Liver (tissue), 9 donors: ENCODE results near the gene PTPRD. TPM values are rescaled to one million over a fixed set of nuclear protein-coding genes. Genes with fewer than 3 reads are reported as not detected.

Source experiments
- DNase-seq: peaks from one replicate; pipeline ENCODE4 v3.0.0-alpha.2; 2017; ENCODE audit warnings: low spot score
- H3K27ac ChIP-seq, 2 donors: one replicate each; pipeline ENCODE4 v1.7.0; 2013; ENCODE audit warnings: inconsistent platforms in 2 of 2, low read length in 2 of 2, control low read depth in 1 of 2, low read depth in 1 of 2, mild to moderate bottlenecking in 1 of 2
- H3K27me3 ChIP-seq, 4 donors: one replicate each; pipeline versions ENCODE4 v1.6.1 to v1.7.0; 2013; ENCODE audit warnings: low read length in 3 of 4, inconsistent platforms in 1 of 4, mild to moderate bottlenecking in 1 of 4, moderate library complexity in 1 of 4; ENCODE audit not compliant: control insufficient read depth in 4 of 4, insufficient read depth in 4 of 4
- H3K36me3 ChIP-seq, 4 donors: one replicate each; pipeline versions ENCODE4 v1.6.1 to v1.7.0; 2013; ENCODE audit warnings: low read length in 3 of 4, mild to moderate bottlenecking in 3 of 4, low read depth in 1 of 4, moderate library complexity in 1 of 4; ENCODE audit not compliant: control insufficient read depth in 4 of 4, insufficient read depth in 3 of 4
- H3K4me1 ChIP-seq, 4 donors: one replicate each; pipeline versions ENCODE4 v1.6.1 to v1.7.0; 2013; ENCODE audit warnings: low read length in 3 of 4, mild to moderate bottlenecking in 3 of 4, moderate library complexity in 1 of 4; ENCODE audit not compliant: control insufficient read depth in 4 of 4, insufficient read depth in 4 of 4
- H3K4me3 ChIP-seq, 3 donors: one replicate each; pipeline versions ENCODE4 v1.6.1 to v1.7.0; 2013; ENCODE audit warnings: low read length in 3 of 3, control low read depth in 1 of 3, low read depth in 1 of 3, mild to moderate bottlenecking in 1 of 3
- H3K9ac ChIP-seq, 2 donors: one replicate each; pipeline ENCODE4 v1.7.0; 2013; ENCODE audit warnings: low read length in 2 of 2, mild to moderate bottlenecking in 2 of 2, moderate library complexity in 2 of 2, control low read depth in 1 of 2, low read depth in 1 of 2
- H3K9me3 ChIP-seq, 4 donors: one replicate each; pipeline versions ENCODE4 v1.6.1 to v1.7.0; 2013; ENCODE audit warnings: low read length in 3 of 4; ENCODE audit not compliant: control insufficient read depth in 4 of 4
- EGR1 ChIP-seq, 2 donors: IDR thresholded peaks; 2 replicates each; pipeline ENCODE4 v1.6.1; 2016 to 2018; ENCODE audit warnings: antibody characterized with exemption in 2 of 2, low read depth in 2 of 2
- FOXA1 ChIP-seq: IDR thresholded peaks from 2 replicates; pipeline ENCODE4 v1.6.1; 2016; ENCODE audit warnings: antibody characterized with exemption
- FOXA2 ChIP-seq: IDR thresholded peaks from 2 replicates; pipeline ENCODE4 v1.6.1; 2016; ENCODE audit warnings: antibody characterized with exemption
- HNF4A ChIP-seq, 2 donors: conservative IDR thresholded peaks; 2 replicates each; pipeline ENCODE4 v1.6.1; 2016; ENCODE audit warnings: antibody characterized with exemption in 2 of 2, mild to moderate bottlenecking in 2 of 2
- HNF4G ChIP-seq: IDR thresholded peaks from 2 replicates; pipeline ENCODE4 v1.6.1; 2016; ENCODE audit warnings: antibody characterized with exemption
- RAD21 ChIP-seq, 2 donors: IDR thresholded peaks; 2 replicates each; pipeline ENCODE4 v1.6.1; 2016; ENCODE audit warnings: antibody characterized with exemption in 2 of 2, mild to moderate bottlenecking in 2 of 2
- RXRA ChIP-seq, 2 donors: IDR thresholded peaks; 2 replicates each; pipeline ENCODE4 v1.6.1; 2017 to 2018; ENCODE audit warnings: antibody characterized with exemption in 2 of 2, mild to moderate bottlenecking in 1 of 2
- SP1 ChIP-seq: IDR thresholded peaks from 2 replicates; pipeline ENCODE4 v1.6.1; 2018; ENCODE audit warnings: antibody characterized with exemption, mild to moderate bottlenecking
- TAF1 ChIP-seq: conservative IDR thresholded peaks from 2 replicates; pipeline ENCODE4 v1.6.1; 2016; ENCODE audit warnings: antibody characterized with exemption, mild to moderate bottlenecking
- YY1 ChIP-seq: IDR thresholded peaks from 2 replicates; pipeline ENCODE4 v1.6.1; 2016; ENCODE audit warnings: antibody characterized with exemption, mild to moderate bottlenecking
- WGBS: extraction: QIAGEN DNeasy Blood & Tissue Kit; methylation state at CpG from one replicate; pipeline ENCODE4 v1.1.7; 2013; 5-methylcytosine and 5-hydroxymethylcytosine counted together
- polyA plus RNA-seq, 2 donors: library from polyadenylated mRNA; stranded (reverse) in 1 of 2; unstranded in 1 of 2; fragments of 200-250 nt in 1 of 2; fragments of >200 nt in 1 of 2; fragmentation: Nextera tagmentation in 1 of 2; extraction: Ambion mirVana in 1 of 2; gene quantifications; one replicate each; pipeline versions ENCODE4 v1.2.1 to v1.2.3, GENCODE V29; 2013 to 2015
- total RNA-seq, 2 donors: library from RNA; depleted of rRNA; stranded (reverse); fragments of >200 nt; gene quantifications; one replicate each; pipeline ENCODE4 v1.2.3, GENCODE V29; 2014
- TF ChIP-seq, protein P1 (sequence below): IDR thresholded peaks from 2 replicates; pipeline ENCODE4 v1.6.1; 2016; ENCODE audit warnings: antibody characterized with exemption
- TF ChIP-seq, protein P2 (sequence below): IDR thresholded peaks from 2 replicates; pipeline ENCODE4 v1.6.1; 2016; ENCODE audit warnings: antibody characterized with exemption
- TF ChIP-seq, protein P3 (sequence below): IDR thresholded peaks from 2 replicates; pipeline ENCODE4 v1.6.1; 2016; ENCODE audit warnings: antibody characterized with exemption, mild to moderate bottlenecking
- TF ChIP-seq, protein P4 (sequence below): IDR thresholded peaks from 2 replicates; pipeline ENCODE4 v1.6.1; 2016; ENCODE audit warnings: antibody characterized with exemption
- TF ChIP-seq, protein P5 (sequence below): fragments of 150-350 bp; IDR thresholded peaks from 2 replicates; pipeline ENCODE4 v1.5.1; 2017; ENCODE audit warnings: improper control_type of control experiment, low read depth, low read length; ENCODE audit not compliant: missing input control
- donor health status: healthy.
- donor health status: healthy.
- donor health status: healthy.
- donor health status: healthy.
- donor health status: healthy.

The PTPRD gene
- total and polyA plus RNA-seq, 4 donors: 0.78 to 34.2 (median 4.7) TPM

- H3K36me3 ChIP-seq: no peaks in the 10 kb centered on the region
- H3K4me1 ChIP-seq: no peaks in the 10 kb centered on the region
- H3K9ac ChIP-seq: no peak overlapping the region
- 87% methylated on average over 1 of the region's 1 CpG for WGBS
- TF ChIP-seq HNF4A (conservative IDR thresholded peaks at IDR 0.05) (no peak), EGR1 (IDR thresholded peaks at IDR 0.05; ENCODE audit: low read depth in 2 of 2) (no peak), TAF1 (no peak), RXRA (IDR thresholded peaks at IDR 0.05) (no peak), FOXA2 (no peak), SP1 (no peak), FOXA1 (no peak)
- TF ChIP-seq, protein P1, sequence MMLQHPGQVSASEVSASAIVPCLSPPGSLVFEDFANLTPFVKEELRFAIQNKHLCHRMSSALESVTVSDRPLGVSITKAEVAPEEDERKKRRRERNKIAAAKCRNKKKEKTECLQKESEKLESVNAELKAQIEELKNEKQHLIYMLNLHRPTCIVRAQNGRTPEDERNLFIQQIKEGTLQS: no peak
- TF ChIP-seq, protein P2, sequence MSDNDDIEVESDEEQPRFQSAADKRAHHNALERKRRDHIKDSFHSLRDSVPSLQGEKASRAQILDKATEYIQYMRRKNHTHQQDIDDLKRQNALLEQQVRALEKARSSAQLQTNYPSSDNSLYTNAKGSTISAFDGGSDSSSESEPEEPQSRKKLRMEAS: no peak
- no peak overlapping the region for H3K4me3 ChIP-seq
- DNase-seq: no peak
- H3K9me3 ChIP-seq: no peaks in the 10 kb centered on the region
- H3K27me3 ChIP-seq: no peaks in the 10 kb centered on the region
- H3K27ac ChIP-seq: no peak overlapping the region
Measured at GRCh38 chr9:10204276-10204675, 408.5 kb downstream of the PTPRD start.

DNA sequence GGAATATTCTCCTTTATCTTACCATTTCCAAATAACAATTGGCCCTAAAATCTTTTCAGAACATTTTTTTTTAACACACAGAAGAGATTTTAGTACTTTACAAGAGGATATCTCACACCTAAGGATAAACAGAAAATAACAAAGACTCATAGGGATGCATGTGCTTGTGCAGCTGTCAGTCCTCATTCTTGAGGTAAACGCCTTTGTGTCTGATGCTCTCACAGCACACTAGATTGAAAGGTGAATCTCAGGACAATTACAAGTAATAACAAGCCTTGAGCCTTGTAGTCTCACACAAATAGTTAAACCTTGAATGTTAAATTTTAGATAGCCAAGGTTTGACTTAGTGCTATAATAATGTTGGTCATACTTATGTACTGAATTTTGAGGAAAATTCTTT lies 439.2 kb downstream of the PTPRD start:
- Histone ChIP-seq H3K36me3 (no peaks in the 10 kb centered on the region), H3K4me3 (no peak overlapping the region), H3K9ac (no peak overlapping the region), H3K4me1 (no peaks in the 10 kb centered on the region), H3K27me3 (no peaks in the 10 kb centered on the region), H3K27ac (no peak overlapping the region), H3K9me3 (no peaks in the 10 kb centered on the region)
- no peak for DNase-seq
- 74% methylated on average over 1 of the region's 1 CpG for WGBS
- TF ChIP-seq, protein P3, sequence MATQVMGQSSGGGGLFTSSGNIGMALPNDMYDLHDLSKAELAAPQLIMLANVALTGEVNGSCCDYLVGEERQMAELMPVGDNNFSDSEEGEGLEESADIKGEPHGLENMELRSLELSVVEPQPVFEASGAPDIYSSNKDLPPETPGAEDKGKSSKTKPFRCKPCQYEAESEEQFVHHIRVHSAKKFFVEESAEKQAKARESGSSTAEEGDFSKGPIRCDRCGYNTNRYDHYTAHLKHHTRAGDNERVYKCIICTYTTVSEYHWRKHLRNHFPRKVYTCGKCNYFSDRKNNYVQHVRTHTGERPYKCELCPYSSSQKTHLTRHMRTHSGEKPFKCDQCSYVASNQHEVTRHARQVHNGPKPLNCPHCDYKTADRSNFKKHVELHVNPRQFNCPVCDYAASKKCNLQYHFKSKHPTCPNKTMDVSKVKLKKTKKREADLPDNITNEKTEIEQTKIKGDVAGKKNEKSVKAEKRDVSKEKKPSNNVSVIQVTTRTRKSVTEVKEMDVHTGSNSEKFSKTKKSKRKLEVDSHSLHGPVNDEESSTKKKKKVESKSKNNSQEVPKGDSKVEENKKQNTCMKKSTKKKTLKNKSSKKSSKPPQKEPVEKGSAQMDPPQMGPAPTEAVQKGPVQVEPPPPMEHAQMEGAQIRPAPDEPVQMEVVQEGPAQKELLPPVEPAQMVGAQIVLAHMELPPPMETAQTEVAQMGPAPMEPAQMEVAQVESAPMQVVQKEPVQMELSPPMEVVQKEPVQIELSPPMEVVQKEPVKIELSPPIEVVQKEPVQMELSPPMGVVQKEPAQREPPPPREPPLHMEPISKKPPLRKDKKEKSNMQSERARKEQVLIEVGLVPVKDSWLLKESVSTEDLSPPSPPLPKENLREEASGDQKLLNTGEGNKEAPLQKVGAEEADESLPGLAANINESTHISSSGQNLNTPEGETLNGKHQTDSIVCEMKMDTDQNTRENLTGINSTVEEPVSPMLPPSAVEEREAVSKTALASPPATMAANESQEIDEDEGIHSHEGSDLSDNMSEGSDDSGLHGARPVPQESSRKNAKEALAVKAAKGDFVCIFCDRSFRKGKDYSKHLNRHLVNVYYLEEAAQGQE: no peak
- TF ChIP-seq FOXA2 (no peak), FOXA1 (no peak), EGR1 (IDR thresholded peaks at IDR 0.05; ENCODE audit: low read depth in 2 of 2) (no peak)
- TF ChIP-seq, protein P2: no peak

GRCh38 chr9:10172476-10172875 lies 440.3 kb downstream of the PTPRD start:
- Histone ChIP-seq H3K4me3 (no peak overlapping the region), H3K9me3 (no peaks in the 10 kb centered on the region), H3K36me3 (no peaks in the 10 kb centered on the region), H3K4me1 (no peaks in the 10 kb centered on the region), H3K9ac (no peak overlapping the region), H3K27ac (no peak overlapping the region), H3K27me3 (no peaks in the 10 kb centered on the region)
- DNase-seq: no peak
- WGBS: 71% methylated on average over 2 of the region's 2 CpGs
- TF ChIP-seq HNF4G (no peak), EGR1 (IDR thresholded peaks at IDR 0.05; ENCODE audit: low read depth in 2 of 2) (no peak), SP1 (no peak), RAD21 (IDR thresholded peaks at IDR 0.05) (no peak), TAF1 (no peak), RXRA (IDR thresholded peaks at IDR 0.05) (no peak), YY1 (no peak)
- TF ChIP-seq, protein P4, sequence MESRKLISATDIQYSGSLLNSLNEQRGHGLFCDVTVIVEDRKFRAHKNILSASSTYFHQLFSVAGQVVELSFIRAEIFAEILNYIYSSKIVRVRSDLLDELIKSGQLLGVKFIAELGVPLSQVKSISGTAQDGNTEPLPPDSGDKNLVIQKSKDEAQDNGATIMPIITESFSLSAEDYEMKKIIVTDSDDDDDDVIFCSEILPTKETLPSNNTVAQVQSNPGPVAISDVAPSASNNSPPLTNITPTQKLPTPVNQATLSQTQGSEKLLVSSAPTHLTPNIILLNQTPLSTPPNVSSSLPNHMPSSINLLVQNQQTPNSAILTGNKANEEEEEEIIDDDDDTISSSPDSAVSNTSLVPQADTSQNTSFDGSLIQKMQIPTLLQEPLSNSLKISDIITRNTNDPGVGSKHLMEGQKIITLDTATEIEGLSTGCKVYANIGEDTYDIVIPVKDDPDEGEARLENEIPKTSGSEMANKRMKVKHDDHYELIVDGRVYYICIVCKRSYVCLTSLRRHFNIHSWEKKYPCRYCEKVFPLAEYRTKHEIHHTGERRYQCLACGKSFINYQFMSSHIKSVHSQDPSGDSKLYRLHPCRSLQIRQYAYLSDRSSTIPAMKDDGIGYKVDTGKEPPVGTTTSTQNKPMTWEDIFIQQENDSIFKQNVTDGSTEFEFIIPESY: no peak
- TF ChIP-seq, protein P5, sequence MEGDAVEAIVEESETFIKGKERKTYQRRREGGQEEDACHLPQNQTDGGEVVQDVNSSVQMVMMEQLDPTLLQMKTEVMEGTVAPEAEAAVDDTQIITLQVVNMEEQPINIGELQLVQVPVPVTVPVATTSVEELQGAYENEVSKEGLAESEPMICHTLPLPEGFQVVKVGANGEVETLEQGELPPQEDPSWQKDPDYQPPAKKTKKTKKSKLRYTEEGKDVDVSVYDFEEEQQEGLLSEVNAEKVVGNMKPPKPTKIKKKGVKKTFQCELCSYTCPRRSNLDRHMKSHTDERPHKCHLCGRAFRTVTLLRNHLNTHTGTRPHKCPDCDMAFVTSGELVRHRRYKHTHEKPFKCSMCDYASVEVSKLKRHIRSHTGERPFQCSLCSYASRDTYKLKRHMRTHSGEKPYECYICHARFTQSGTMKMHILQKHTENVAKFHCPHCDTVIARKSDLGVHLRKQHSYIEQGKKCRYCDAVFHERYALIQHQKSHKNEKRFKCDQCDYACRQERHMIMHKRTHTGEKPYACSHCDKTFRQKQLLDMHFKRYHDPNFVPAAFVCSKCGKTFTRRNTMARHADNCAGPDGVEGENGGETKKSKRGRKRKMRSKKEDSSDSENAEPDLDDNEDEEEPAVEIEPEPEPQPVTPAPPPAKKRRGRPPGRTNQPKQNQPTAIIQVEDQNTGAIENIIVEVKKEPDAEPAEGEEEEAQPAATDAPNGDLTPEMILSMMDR: no peak
- TF ChIP-seq, protein P1: no peak
- TF ChIP-seq, protein P3: no peak
